Measurements from ENCODE around the gene CERS5. TPM values are rescaled to one million over a fixed set of nuclear protein-coding genes. Genes with fewer than 3 reads are reported as not detected.

CERS5 gene
- total RNA-seq, 2 donors from 2014 or later: 27.6 to 41.7 TPM

DNA sequence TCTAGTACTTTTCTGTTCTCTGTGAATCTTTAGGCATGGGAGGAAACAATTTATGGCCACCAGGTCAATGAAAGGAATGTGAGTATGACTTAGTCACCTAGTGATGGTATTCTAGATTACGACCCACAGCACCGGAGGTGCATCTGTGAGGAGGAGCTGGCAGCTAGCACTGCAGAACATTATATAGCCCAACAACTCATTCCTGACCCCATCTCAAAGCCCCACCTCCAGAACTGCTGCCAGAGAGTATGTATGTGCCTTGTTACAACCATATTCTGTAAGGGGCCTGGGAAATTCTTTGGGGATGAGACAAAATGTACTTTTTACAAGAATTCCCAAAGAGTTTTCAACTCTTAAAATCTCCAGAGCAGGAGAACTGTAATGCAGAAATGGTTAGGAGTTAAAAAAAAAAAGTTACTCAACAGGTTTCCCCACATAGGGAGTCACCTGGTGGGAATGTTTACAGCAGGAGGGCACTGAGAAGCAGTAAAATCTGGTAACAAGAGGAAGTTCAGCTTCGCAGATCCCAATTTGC, 34.9 kb upstream of the CERS5 start:
- H3K4me3 ChIP-seq: no peak overlapping the region
- WGBS: 45% methylated on average over 3 of the region's 3 CpGs
- H3K27ac ChIP-seq: peak overlapping the region; percentile 65 to 67
- peaks cover 0 to 5% of the 10 kb centered on the region in 2 donors for H3K36me3 ChIP-seq
- intact Hi-C loops (cut with DNase I): no loop called here
- TF ChIP-seq CTCF (IDR thresholded peaks at IDR 0.05) (no peak), POLR2AphosphoS5 (IDR thresholded peaks at IDR 0.05) (peak; percentile 94), POLR2A (IDR thresholded peaks at IDR 0.05) (no peak)
- no peaks in the 10 kb centered on the region for H3K9me3 ChIP-seq
- H3K4me1 ChIP-seq (replicated peaks): peaks cover 8% of the 10 kb centered on the region
- H3K27me3 ChIP-seq (replicated peaks; ENCODE audit: insufficient read depth): no peaks in the 10 kb centered on the region
- DNase-seq (ENCODE audit: low spot score): peak; percentile 67

GRCh38 chr12:50200552-50201273, 33.5 kb upstream of the CERS5 start:
- TF ChIP-seq POLR2AphosphoS5 (IDR thresholded peaks at IDR 0.05): no peak
- no peak for TF ChIP-seq CTCF (IDR thresholded peaks at IDR 0.05)
- no peak for TF ChIP-seq POLR2A (IDR thresholded peaks at IDR 0.05)
- Histone ChIP-seq H3K4me3 (no peak overlapping the region), H3K27me3 (replicated peaks; ENCODE audit: insufficient read depth) (no peaks in the 10 kb centered on the region), H3K36me3 (peaks cover 0 to 5% of the 10 kb centered on the region in 2 donors), H3K4me1 (replicated peaks) (peaks cover 12% of the 10 kb centered on the region), H3K27ac (peak overlapping the region; percentile 65 to 67), H3K9me3 (no peaks in the 10 kb centered on the region)
- DNase-seq (ENCODE audit: low spot score): no peak
- 66% methylated on average over 2 of the region's 2 CpGs for WGBS
- intact Hi-C loops (cut with DNase I): no loop called here

DNA sequence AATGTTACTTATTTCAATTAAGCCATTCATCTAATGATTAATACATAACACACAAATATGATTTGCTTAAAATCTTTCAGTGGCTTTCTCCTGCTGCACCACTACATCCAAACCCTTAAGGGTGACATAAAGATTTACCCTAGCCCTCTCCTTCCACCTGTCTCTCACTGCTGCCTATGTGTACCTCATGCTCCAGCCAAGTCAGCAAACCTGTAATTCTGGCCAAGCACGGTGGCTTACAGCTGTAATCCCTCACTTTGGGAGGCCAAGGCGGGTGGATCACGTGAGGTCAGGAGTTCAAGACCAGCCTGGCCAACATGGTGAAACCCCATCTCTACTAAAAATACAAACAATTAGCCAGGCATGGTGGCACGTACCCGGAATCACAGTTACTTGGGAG, 31.7 kb upstream of the CERS5 start:
- Histone ChIP-seq H3K27ac (no peak overlapping the region), H3K27me3 (replicated peaks; ENCODE audit: insufficient read depth) (no peaks in the 10 kb centered on the region), H3K4me3 (no peak overlapping the region), H3K9me3 (no peaks in the 10 kb centered on the region), H3K4me1 (replicated peaks) (peaks cover 12% of the 10 kb centered on the region), H3K36me3 (peaks cover 0 to 5% of the 10 kb centered on the region in 2 donors)
- TF ChIP-seq CTCF (IDR thresholded peaks at IDR 0.05): no peak
- TF ChIP-seq POLR2AphosphoS5 (IDR thresholded peaks at IDR 0.05): no peak
- no peak for TF ChIP-seq POLR2A (IDR thresholded peaks at IDR 0.05)
- intact Hi-C loops (cut with DNase I): no loop called here
- DNase-seq (ENCODE audit: low spot score): no peak
- 83% methylated on average over 5 of the region's 5 CpGs for WGBS

GRCh38 chr12:50197297-50197727, 30.1 kb upstream of the CERS5 start:
- Histone ChIP-seq H3K27me3 (replicated peaks; ENCODE audit: insufficient read depth) (no peaks in the 10 kb centered on the region), H3K36me3 (peaks cover 0 to 5% of the 10 kb centered on the region in 2 donors), H3K27ac (no peak overlapping the region), H3K9me3 (no peaks in the 10 kb centered on the region), H3K4me3 (no peak overlapping the region), H3K4me1 (replicated peaks) (peaks cover 12% of the 10 kb centered on the region)
- TF ChIP-seq CTCF (IDR thresholded peaks at IDR 0.05): no peak
- no peak for TF ChIP-seq POLR2A (IDR thresholded peaks at IDR 0.05)
- no peak for TF ChIP-seq POLR2AphosphoS5 (IDR thresholded peaks at IDR 0.05)
- intact Hi-C loops (cut with DNase I): no loop called here
- no peak for DNase-seq (ENCODE audit: low spot score)
- WGBS: 60% methylated on average over 5 of the region's 5 CpGs

DNA sequence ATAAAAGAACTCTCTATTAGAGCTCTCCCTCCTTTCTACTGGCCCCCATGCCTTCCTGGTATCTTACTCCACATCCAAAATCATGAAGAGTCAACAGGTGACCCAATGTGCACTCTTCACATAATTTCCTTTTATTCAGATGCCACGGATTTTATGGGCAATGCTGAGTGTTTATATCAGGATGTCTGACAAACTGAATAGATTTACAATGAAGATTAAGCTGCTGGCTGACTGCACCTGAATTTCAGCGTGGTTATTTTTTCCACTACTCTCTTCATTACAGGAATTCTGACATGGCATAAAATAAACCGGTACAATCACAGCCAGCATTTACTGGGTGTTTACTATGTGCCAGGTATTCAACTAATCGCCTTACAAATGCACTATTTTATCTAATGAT, 29.4 kb upstream of the CERS5 start:
- peak; percentile 49 for DNase-seq (ENCODE audit: low spot score)
- H3K4me3 ChIP-seq: no peak overlapping the region
- 17% methylated on average over 4 of the region's 4 CpGs for WGBS
- no peak for TF ChIP-seq CTCF (IDR thresholded peaks at IDR 0.05)
- peak; percentile 71 for TF ChIP-seq POLR2AphosphoS5 (IDR thresholded peaks at IDR 0.05)
- no peak for TF ChIP-seq POLR2A (IDR thresholded peaks at IDR 0.05)
- H3K27me3 ChIP-seq (replicated peaks; ENCODE audit: insufficient read depth): no peaks in the 10 kb centered on the region
- H3K4me1 ChIP-seq (replicated peaks): peaks cover 12% of the 10 kb centered on the region
- H3K27ac ChIP-seq: no peak overlapping the region
- H3K36me3 ChIP-seq: peaks cover 0 to 5% of the 10 kb centered on the region in 2 donors
- intact Hi-C loops (cut with DNase I): no loop called here
- H3K9me3 ChIP-seq: no peaks in the 10 kb centered on the region

Measured in prostate gland (tissue), 2 donors.